Activated gamma-delta T cell treated with Interleukin-2 at 50 U/mL for 16 hours (primary cell): Measurements from ENCODE around the gene ITGB8.
"Not testable (repeated sequence)": the region's sequence is repeated elsewhere in the genome, so short reads cannot be mapped to it uniquely, and the experiment has no call there.

Experiments used
- DNase-seq: peaks from one replicate; pipeline ENCODE4 v3.0.0-alpha.2; 2020

The ITGB8 gene

DNA sequence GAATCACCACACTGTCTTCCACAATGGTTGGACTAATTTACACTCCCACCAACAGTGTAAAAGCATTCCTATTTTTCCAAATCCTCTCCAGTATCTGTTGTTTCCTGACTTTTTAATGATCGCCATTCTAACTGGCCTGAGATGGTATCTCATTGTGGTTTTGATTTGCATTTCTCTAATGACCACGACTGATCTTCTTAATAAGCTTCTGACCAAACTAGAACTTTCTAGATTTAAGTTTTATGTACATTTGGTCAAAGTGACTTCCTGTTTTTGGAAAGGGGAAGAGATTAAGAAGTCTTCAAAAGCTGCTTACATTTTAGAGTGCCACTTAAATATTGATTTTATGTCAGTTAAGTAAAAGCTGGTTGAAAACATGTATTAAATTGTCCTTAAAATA, 58.5 kb downstream of the ITGB8 start:
- not testable (repeated sequence) for DNase-seq

GRCh38 chr7:20393021-20393610, 62.4 kb downstream of the ITGB8 start:
- DNase-seq, result no peak

GRCh38 chr7:20393616-20394015, 62.9 kb downstream of the ITGB8 start:
- DNase-seq, result no peak

GRCh38 chr7:20394284-20394683, 63.6 kb downstream of the ITGB8 start:
- DNase-seq, result no peak

- DNase-seq, result no peak
Observed at GRCh38 chr7:20395104-20395503, 64.4 kb downstream of the ITGB8 start.

GRCh38 chr7:20395511-20395910, 64.8 kb downstream of the ITGB8 start:
- DNase-seq, result no peak

- DNase-seq, result no peak
Observed at GRCh38 chr7:20399521-20399920, 68.8 kb downstream of the ITGB8 start.

- no peak for DNase-seq
Observed at GRCh38 chr7:20401861-20402746, 71.4 kb downstream of the ITGB8 start.

DNA sequence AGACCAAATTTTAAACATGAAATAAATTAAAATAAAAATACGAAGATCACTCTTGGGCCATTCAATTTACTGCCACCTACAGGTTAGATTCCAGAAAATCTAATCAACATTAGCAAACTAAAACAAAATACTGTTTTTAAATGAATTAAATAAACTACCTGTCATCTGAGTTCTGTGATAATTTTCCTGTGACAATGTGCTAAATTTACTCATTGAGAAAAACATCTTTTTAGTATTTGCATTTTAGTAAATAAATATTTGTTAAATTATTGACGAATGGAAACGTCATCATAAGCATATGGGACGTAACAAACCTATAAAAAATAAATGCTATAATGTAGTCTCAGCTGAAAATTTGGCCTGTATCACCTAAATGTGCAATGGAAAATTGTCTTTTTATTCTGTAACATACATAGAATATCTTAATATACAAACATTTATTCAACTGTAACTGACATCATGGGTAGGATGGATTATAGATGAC, 72.1 kb downstream of the ITGB8 start:
- DNase-seq, result no peak

GRCh38 chr7:20403331-20403730, 72.6 kb downstream of the ITGB8 start:
- DNase-seq, result no peak

DNA sequence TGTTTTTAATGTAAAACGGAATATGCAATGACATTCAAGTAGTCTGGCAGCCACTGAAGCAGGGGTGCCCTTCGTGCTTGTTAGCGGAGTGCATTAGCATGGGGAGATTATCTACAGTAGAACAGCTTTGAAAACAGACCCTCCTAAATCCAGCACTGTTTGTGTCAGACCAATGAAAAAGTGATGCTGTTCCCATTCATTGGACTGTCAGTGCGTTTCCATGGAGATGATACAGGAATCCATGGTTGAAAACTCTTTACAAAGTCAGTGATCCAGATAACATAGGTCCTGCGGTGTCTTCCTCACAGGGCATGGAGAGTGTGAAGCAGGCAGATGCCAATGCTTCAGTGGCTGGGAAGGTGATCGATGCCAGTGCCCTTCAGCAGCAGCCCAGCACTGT, 73.6 kb downstream of the ITGB8 start:
- DNase-seq, result no peak

- no peak for DNase-seq
Observed at GRCh38 chr7:20407585-20408466, 77.1 kb downstream of the ITGB8 start.

DNA sequence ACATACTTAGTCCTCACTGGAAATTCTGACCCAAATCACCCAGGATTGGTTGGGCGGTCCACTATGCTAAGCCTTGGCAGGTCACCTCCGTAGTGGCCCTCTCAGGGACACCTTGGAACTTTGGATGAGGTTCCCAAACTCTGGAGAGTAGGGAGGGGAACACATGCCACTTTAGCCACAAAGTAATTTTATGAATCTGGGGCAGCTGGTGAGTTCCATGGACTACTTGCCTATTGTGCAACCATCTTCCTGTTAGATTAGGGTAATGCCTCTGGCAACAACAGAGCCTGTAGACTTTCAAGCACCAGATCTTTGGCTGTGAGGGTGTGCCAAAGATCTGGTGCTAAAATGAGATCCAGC, 77.7 kb downstream of the ITGB8 start:
- DNase-seq, result no peak

- no peak for DNase-seq
Observed at GRCh38 chr7:20409961-20410360, 79.3 kb downstream of the ITGB8 start.

DNA sequence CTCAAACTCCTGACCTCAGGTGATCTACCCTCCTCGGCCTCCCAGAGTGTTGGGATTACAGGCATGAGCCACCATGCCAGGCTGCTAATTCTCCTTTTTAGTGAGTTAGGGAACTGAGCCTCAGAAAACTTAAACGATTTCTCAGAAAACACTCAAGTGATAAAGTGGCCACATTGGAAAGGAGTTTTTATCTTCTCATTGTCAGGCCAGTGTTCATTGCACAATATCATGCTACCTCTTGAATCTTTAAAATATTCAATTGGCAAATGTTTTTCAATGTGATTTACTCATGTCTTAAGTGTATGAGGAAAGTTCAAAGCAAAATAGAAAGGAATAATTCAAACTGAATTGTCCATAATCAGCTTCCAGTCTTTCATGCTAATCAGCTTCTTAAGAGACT, 80.7 kb downstream of the ITGB8 start:
- no peak for DNase-seq

DNA sequence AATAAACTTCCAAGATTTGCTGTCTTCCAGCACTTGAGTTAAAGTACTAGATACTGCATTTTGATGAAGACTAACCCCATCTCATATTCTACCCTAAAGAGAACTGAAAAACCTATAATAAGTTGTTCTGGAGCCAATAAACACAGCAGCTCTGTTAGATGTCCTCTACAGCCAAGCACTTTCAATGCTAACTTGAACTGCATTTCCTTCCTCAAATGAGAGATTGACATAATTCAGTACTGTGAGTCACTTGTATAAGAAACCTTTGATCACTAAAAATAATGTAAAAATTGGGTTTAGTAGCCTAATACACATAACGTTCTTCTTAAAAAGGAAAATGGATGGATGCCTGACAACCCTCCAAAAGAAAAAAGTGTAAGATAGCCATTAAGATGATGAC, 81.3 kb downstream of the ITGB8 start:
- no peak for DNase-seq

DNA sequence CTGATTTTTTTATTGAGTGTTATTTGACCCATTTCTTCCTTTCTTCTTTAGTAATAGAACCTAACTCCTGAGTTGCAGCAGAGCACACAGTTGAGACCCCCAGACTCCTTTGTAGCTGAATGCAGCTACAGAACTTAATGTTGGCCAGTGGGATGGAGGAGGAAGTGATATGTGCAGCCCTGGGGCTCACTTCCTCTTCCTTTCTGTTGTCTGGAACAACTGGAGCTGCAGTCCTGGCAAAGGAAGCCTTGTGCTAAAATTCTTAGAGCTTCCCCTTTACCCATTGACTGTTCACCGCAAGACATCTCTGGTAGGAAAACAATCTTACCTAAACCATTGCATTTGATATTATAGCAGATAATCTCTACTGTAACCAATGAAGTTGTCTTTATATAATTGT, 86.6 kb downstream of the ITGB8 start:
- no peak for DNase-seq

GRCh38 chr7:20417675-20418382, 87.1 kb downstream of the ITGB8 start:
- DNase-seq, result no peak

DNA sequence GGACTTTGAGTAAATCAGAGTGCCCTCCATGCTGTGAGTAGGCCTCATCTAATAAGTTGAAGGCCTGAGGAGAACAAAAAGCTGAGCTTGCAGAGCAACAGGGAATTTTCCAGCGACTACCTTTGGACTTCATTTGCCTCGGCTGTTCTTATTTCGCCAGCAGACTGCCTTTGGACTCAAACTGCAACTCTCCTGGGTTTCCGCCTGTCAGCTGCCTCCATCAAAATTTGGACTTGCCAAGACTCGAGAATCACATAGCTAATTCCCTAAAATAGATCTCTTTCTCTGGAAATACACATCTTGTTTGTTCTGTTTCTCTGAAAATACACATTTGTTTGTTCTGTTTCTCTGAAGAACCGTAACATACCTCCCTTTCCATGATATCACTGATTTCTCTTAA, 93.8 kb downstream of the ITGB8 start:
- no peak for DNase-seq

DNA sequence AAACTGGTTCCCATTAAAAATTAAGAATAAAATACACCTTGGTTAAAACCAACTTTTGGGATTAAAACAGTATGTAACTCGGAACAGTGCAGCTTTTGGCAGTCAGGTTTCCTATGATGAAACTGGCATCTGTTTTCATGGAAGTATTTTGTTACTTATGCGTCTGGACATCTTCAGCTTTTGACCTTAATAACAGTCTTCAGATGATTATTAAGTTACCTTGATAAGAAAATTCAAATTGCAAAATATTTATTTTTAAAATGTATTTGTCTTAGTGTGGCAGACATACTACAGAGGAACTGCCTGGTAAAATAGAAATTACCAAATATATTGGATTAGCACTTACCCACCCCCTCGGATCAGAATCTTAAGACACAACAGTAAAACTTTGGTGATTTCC, 100.0 kb downstream of the ITGB8 start:
- DNase-seq, result no peak

DNA sequence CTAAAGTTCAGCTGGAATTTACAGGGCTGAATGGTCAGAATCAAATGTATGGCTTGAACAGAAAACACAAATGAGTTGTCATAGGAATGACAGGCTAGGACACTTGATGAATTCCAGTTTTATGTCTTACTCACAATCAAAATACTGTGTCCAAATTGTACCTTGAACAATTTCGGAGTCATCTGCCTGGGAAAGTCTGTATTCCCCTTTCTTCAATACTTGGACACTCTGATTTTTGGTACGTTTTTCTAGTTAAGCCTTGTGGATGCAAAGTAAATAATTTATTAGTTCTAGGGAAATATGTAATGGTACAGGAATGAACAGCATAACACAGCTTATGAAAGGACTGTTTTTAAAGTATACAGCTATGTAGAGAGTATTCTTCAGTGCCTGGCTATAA, 100.4 kb downstream of the ITGB8 start:
- DNase-seq, result no peak

GRCh38 chr7:20432071-20432470, 101.4 kb downstream of the ITGB8 start:
- no peak for DNase-seq

GRCh38 chr7:20435305-20435704, 104.6 kb downstream of the ITGB8 start:
- no peak for DNase-seq
